GM12878 (cell line): ENCODE data around the gene KCNQ1. TPM values are rescaled to one million over a fixed set of nuclear protein-coding genes. Genes with fewer than 3 reads are reported as not detected.

Source experiments
- ATAC-seq: fragments of 200-7000 bp; cut with Tn5 transposase; 3 replicates; pipeline ENCODE4 v1.9.1; 2020; ENCODE audit warnings: mild to moderate bottlenecking, moderate library complexity
- BruUV-seq: library from RNA; stranded (reverse); fragments of 400-500 nt; replicated peaks from 2 replicates; lab custom pipeline; 2021; lab: Mats Ljungman, UMichigan
- CTCF ChIA-PET: fragments of 300-600 bp; sonication (Branson Sonifier 250); formaldehyde crosslinking; extraction: SDS; loops from one replicate; lab custom pipeline; 2021; ENCODE audit warnings: inconsistent platforms; lab: Yijun Ruan, JAX
- POLR2A ChIA-PET: fragments of 350-600 bp; formaldehyde crosslinking; extraction: SDS; loops from one replicate; lab custom pipeline; 2021; ENCODE audit warnings: inconsistent platforms; lab: Charles Lee
- RAD21 ChIA-PET: fragments of 300-600 bp; sonication (Branson Sonifier 250); formaldehyde crosslinking; loops from one replicate; lab custom pipeline; 2023; ENCODE audit warnings: antibody characterized with exemption; ENCODE audit not compliant: unreplicated experiment; lab: Charles Lee
- SMC1A ChIA-PET: fragments of 300-600 bp; sonication (Branson Sonifier 250); formaldehyde crosslinking; loops from one replicate; lab custom pipeline; 2023; ENCODE audit not compliant: unreplicated experiment, uncharacterized antibody; lab: Charles Lee
- DNase-seq: peaks from one replicate; pipeline ENCODE4 v3.0.0-alpha.2; 2011; ENCODE audit warnings: low read depth, low spot score
- FAIRE-seq: peaks from 3 replicates; lab custom pipeline; 2011; peaks lifted over from hg19 to GRCh38; lab: Jason Lieb, UNC
- H2AFZ ChIP-seq: 2 replicates; pipeline ENCODE4 v1.6.0; 2011; ENCODE audit warnings: low read depth, low read length, control low read depth; ENCODE audit not compliant: control insufficient read depth
- H3K27ac ChIP-seq: 2 replicates; pipeline ENCODE4 v1.5.1; 2011; ENCODE audit warnings: control low read depth; ENCODE audit not compliant: control insufficient read depth, insufficient read depth
- H3K27me3 ChIP-seq, 2 experiments: replicated peaks in 1 of 2; 2 replicates each; pipeline versions ENCODE4 v1.6.0 to v1.6.1; 2011; ENCODE audit warnings: low read length in 1 of 2; ENCODE audit not compliant: control insufficient read depth in 2 of 2, insufficient read depth in 2 of 2
- H3K36me3 ChIP-seq, 2 experiments: 2 replicates each; pipeline ENCODE4 v1.5.1; 2011; ENCODE audit warnings: low read length in 1 of 2; ENCODE audit not compliant: control insufficient read depth in 2 of 2, insufficient read depth in 2 of 2
- H3K4me1 ChIP-seq: 2 replicates; pipeline ENCODE4 v1.6.1; 2011; ENCODE audit warnings: mild to moderate bottlenecking, low read length, moderate library complexity, mixed read lengths; ENCODE audit not compliant: control insufficient read depth, insufficient read depth
- H3K4me2 ChIP-seq: 2 replicates; pipeline ENCODE4 v1.6.0; 2011; ENCODE audit warnings: control low read depth; ENCODE audit not compliant: control insufficient read depth, insufficient read depth
- H3K4me3 ChIP-seq: fragments of 200-600 bp; sonication (generic); 2 replicates; pipeline ENCODE4 v1.5.1; 2016
- H3K79me2 ChIP-seq: 2 replicates; pipeline ENCODE4 v1.6.0; 2011; ENCODE audit warnings: low read length; ENCODE audit not compliant: control insufficient read depth, insufficient read depth
- H3K9ac ChIP-seq: 2 replicates; pipeline ENCODE4 v1.8.0; 2011; ENCODE audit warnings: low read length, control low read depth, mixed read lengths; ENCODE audit not compliant: control insufficient read depth, insufficient read depth
- H3K9me3 ChIP-seq: replicated peaks from 3 replicates; pipeline ENCODE4 v1.5.1; 2011; ENCODE audit warnings: mild to moderate bottlenecking, low read length; ENCODE audit not compliant: control insufficient read depth, insufficient read depth
- H4K20me1 ChIP-seq: 2 replicates; pipeline ENCODE4 v1.6.0; 2011; ENCODE audit not compliant: control insufficient read depth, insufficient read depth
- E4F1 ChIP-seq: fragments of 450-650 bp; IDR thresholded peaks from 2 replicates; pipeline ENCODE4 v1.6.1; 2018; ENCODE audit warnings: borderline replicate concordance, mild to moderate bottlenecking; ENCODE audit not compliant: partially characterized antibody
- EZH2 ChIP-seq: IDR thresholded peaks from 2 replicates; pipeline ENCODE4 v1.6.1; 2012; ENCODE audit warnings: low read depth, mild to moderate bottlenecking, control low read depth, inconsistent platforms, low read length, borderline replicate concordance; ENCODE audit not compliant: control insufficient read depth
- IKZF1 ChIP-seq: fragments of 450-650 bp; conservative IDR thresholded peaks from 2 replicates; pipeline ENCODE4 v1.6.1; 2017; ENCODE audit warnings: antibody characterized with exemption, mild to moderate bottlenecking
- JUNB ChIP-seq: IDR thresholded peaks from 2 replicates; pipeline ENCODE4 v1.6.1; 2016; ENCODE audit warnings: antibody characterized with exemption, mild to moderate bottlenecking
- JUND ChIP-seq: IDR thresholded peaks from 2 replicates; pipeline ENCODE4 v1.6.1; 2012; ENCODE audit warnings: low read depth, mild to moderate bottlenecking, low read length, improper control_type of control experiment, moderate library complexity
- MLLT1 ChIP-seq: fragments of 450-650 bp; IDR thresholded peaks from 2 replicates; pipeline ENCODE4 v1.6.1; 2016; ENCODE audit warnings: mild to moderate bottlenecking
- RELB ChIP-seq: fragments of 450-650 bp; IDR thresholded peaks from 2 replicates; pipeline ENCODE4 v1.6.1; 2017; ENCODE audit warnings: low read depth, mild to moderate bottlenecking, moderate library complexity
- TBL1XR1 ChIP-seq: IDR thresholded peaks from 2 replicates; pipeline ENCODE4 v1.6.1; 2012; ENCODE audit warnings: low read depth, low read length, improper control_type of control experiment
- TCF3 ChIP-seq: IDR thresholded peaks from 2 replicates; pipeline ENCODE4 v1.6.1; 2012; ENCODE audit warnings: low read depth, mild to moderate bottlenecking, low read length, borderline replicate concordance; ENCODE audit not compliant: insufficient read depth
- ZNF687 ChIP-seq: fragments of 450-650 bp; IDR thresholded peaks from 2 replicates; pipeline ENCODE4 v1.6.1; 2017; ENCODE audit warnings: mild to moderate bottlenecking, moderate library complexity
- ZZZ3 ChIP-seq: IDR thresholded peaks from 2 replicates; pipeline ENCODE4 v1.6.1; 2011; ENCODE audit warnings: low read depth; ENCODE audit not compliant: control insufficient read depth, insufficient read length
- WGBS: methylation state at CpG from one replicate; pipeline ENCODE4 v1.1.6; 2016; ENCODE audit warnings: low lambda C conversion rate; ENCODE audit not compliant: insufficient replicate concordance, insufficient coverage; ENCODE audit errors: missing lambda C conversion rate; 5-methylcytosine and 5-hydroxymethylcytosine counted together
- in situ Hi-C: fragments of 300-500 bp; cut with MboI; formaldehyde crosslinking; loops from 9 replicates; pipeline ENCODE4 v1.14.3; 2018; ENCODE audit warnings: mixed read lengths
- intact Hi-C: fragments of 100-400 bp; cut with micrococcal nuclease; formaldehyde crosslinking; loops from one replicate; pipeline ENCODE4 v1.14.2; 2022; ENCODE audit not compliant: unreplicated experiment
- polyA plus RNA-seq, 11 experiments: library from polyadenylated mRNA; depleted of rRNA in 4 of 11; unstranded in 6 of 11; stranded (reverse) in 5 of 11; fragments of >200 nt; fragmentation: Nextera tagmentation in 4 of 11; fragmentation: Illumina TruSeq in 1 of 11; extraction: Ambion mirVana in 4 of 11; extraction: Trizol in 1 of 11; gene quantifications; 1 replicate in 1 of 11; 2 replicates in 10 of 11; pipeline versions ENCODE4 v1.2.1 to v1.2.3, GENCODE V29; 2011 to 2016; ENCODE audit warnings: inconsistent platforms in 2 of 11, missing spikeins in 2 of 11, low read depth in 1 of 11
- total RNA-seq, 4 experiments: library from RNA; depleted of rRNA in 3 of 4; stranded (reverse); fragments of >200 nt in 3 of 4; fragmentation: Illumina TruSeq in 1 of 4; extraction: Trizol in 1 of 4; gene quantifications; 2 replicates each; pipeline versions ENCODE4 v1.2.1 to v1.2.3, GENCODE V29; 2013 to 2021

The KCNQ1 gene
- total and polyA plus RNA-seq, 10 of the 15 experiments (the other 5 are each of a cell fraction or from before 2014, with no cell fraction given) = 0.03 to 0.15 (median 0.12) TPM; not detected in 7

GRCh38 chr11:2690596-2691354 is 246.0 kb downstream of the KCNQ1 start (continued):
- TF ChIP-seq E4F1 = no peak

GRCh38 chr11:2691355-2691761 is 246.6 kb downstream of the KCNQ1 start:
- ChIA-PET SMC1A (interaction anchor here (3.1 kb wide), 1 partner anchor 10 kb away, joined by 7 read pairs; no protein-coding TSS in a partner anchor), RAD21 (no interaction called here), POLR2A (no interaction called here), CTCF (interaction anchor here (1.4 kb wide), 1 partner anchor 13 kb away, joined by 3 read pairs; no protein-coding TSS in a partner anchor)
- Histone ChIP-seq H3K4me1 (no peaks in the 10 kb centered on the region; the same call in 1 of the 2 replicates), H2AFZ (no peak overlapping the region), H3K4me3 (no peak overlapping the region), H3K79me2 (peaks cover 19% of the 10 kb centered on the region), H3K4me2 (no peak overlapping the region), H3K27ac (no peak overlapping the region), H3K36me3 (peaks cover 0 to 2% of the 10 kb centered on the region in 2 experiments; a peak in 1 of 4 replicates), H3K9me3 (no peaks in the 10 kb centered on the region), H4K20me1 (no peaks in the 10 kb centered on the region), H3K27me3 (no peaks in the 10 kb centered on the region; a peak in 1 of 4 replicates), H3K9ac (no peak overlapping the region)
- WGBS = 58% methylated on average over 3 of the region's 3 CpGs
- BruUV-seq = no TSS peak
- ATAC-seq = no peak
- in situ Hi-C loops = no loop called here
- no peak for TF ChIP-seq MLLT1
- TF ChIP-seq ZZZ3 = no peak
- no peak for TF ChIP-seq JUND
- TF ChIP-seq IKZF1 = no peak
- TF ChIP-seq JUNB = no peak
- no peak for TF ChIP-seq TCF3
- TF ChIP-seq RELB = no peak
- no peak for TF ChIP-seq ZNF687
- TF ChIP-seq EZH2 = no peak
- TF ChIP-seq TBL1XR1 = no peak
- DNase-seq = no peak
- intact Hi-C loops = no loop called here
- no peak for FAIRE-seq
